Pons (tissue), 1 donor: ENCODE measurements around the gene KPNB1.
"Not testable (repeated sequence)": the region's sequence is repeated elsewhere in the genome, so short reads cannot be mapped to it uniquely, and the experiment has no call there.

Experiments
- DNase-seq: peaks from one replicate; pipeline ENCODE4 v3.0.0-alpha.2; 2016; ENCODE audit warnings: low spot score

Gene KPNB1

DNA sequence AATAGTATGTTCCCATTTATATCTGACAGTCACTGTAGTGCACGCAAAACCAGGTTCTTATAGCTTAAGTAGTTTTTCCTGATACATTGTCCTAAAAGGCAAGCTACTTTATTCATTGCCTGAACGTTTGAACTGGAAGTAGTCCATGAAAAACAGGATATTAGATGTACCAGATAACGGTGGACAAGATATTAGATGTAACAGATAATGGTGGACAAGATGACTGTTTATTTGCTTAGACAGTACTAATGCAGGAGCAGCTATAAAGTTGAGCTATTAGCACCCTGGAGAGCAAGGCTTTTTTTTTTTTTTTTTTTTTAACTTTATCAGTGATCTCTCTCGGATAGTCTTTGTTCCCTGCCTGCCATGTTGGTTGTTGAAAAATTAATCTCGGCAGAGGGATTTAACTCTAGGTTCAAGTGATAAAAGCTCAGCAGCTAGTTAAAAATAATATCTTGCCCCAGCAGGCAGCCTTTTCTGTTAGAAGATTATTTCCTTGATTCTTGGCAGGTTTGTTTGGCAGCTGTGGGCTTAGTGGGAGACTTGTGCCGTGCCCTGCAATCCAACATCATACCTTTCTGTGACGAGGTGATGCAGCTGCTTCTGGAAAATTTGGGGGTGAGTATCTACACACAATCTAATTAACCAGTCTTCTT lies 26.9 kb downstream of the KPNB1 start:
- DNase-seq = no peak

DNA sequence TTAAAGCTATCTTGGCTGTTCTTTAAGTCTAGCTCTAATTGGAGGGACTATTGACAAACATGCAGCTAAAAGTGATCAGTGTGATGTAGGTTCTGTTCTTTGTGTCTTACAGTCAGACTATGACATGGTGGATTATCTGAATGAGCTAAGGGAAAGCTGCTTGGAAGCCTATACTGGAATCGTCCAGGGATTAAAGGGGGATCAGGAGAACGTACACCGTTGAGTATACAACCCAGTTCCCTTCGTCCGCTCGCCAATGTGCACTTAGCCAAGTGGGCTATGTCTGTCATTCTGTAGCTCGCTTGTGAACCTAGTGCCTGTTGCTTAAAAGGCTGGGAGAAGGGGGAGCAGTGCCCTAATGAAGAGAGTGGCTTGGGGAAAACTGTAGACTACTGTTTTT lies 28.5 kb downstream of the KPNB1 start:
- DNase-seq = no peak

- no peak for DNase-seq
Measured at GRCh38 chr17:47682138-47682537, 32.4 kb downstream of the KPNB1 start.

DNA sequence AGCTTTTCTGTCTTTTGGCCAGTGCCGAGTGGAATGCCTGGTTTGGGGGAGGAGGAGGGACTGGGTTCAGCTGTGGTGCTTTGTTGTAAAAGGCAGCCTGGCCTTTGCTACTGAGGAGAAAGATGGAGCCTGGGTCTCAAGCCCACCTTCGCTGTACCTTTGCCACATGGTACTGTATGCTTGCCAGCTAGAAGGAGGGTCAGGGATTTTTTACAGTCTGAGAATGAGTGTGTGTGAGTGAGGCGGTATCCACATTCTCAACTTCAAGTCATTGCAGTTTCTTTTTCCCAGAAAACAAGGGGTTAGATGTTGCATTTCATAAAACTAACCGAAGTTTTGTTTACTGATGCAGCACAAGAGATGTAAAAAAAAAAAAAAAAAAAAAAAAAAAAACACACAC lies 33.0 kb downstream of the KPNB1 start:
- DNase-seq = not testable (repeated sequence)

DNA sequence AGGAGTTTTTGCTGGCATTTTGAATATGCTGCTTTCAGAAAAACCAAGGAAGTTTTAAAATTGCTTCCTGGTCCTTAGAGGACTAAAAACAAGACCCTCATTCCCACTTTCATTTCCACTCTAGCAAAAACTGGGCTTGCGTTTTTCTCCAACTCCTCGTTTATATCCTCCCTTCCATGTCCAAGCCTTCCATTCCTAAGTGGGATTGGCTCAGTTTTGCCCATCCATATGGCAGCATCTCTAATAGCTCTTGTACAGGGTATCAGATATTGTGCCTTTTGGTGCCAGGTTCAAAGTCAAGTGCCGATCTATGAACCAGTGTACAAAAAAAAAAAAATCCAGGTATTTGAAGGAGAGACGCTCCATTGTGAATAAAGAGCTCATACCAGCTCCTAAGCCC lies 34.3 kb downstream of the KPNB1 start:
- no peak for DNase-seq

- no peak for DNase-seq
Measured at GRCh38 chr17:47684535-47685193, 34.9 kb downstream of the KPNB1 start.

GRCh38 chr17:47685556-47686275 lies 36.0 kb downstream of the KPNB1 start:
- DNase-seq = no peak

DNA sequence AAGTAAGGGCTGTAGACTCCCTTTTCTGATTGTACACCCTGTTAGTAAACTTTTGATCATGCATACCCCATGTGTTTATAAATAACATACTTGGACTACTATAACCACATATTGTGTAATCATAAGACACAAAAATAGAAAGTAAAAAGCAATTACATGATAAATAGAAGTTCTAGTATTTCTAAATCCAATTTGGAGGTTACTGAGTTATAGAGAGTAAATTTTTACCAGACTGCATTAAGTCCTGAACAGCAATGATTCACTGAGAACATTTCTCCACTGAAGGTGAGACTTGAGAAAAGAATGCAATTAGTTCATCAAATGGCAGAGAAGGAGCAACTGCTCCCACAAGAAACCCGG lies 36.5 kb downstream of the KPNB1 start:
- DNase-seq = no peak

- DNase-seq = no peak
Measured at GRCh38 chr17:47686664-47687327, 37.1 kb downstream of the KPNB1 start.

DNA sequence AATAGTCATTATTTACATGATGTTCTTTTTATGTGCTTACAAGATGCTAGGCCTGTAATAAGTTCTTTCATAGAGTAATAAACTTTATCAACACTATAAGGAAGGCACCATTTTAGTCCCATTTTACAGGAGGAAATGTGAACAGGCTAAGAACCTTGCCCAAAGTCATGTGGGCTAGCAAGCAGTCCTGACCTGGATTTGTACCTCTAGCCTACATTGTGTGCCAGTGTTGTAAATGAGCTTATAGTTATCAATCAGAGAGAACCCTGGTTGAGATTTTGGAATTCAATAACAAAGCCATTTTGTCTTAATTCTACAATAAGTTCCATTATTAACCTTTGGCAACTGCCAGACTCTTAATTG lies 37.6 kb downstream of the KPNB1 start:
- DNase-seq = no peak

GRCh38 chr17:47687748-47688147 lies 38.0 kb downstream of the KPNB1 start:
- peak; percentile 47 for DNase-seq

- no peak for DNase-seq
Measured at GRCh38 chr17:47690121-47690520, 40.4 kb downstream of the KPNB1 start.

GRCh38 chr17:47692137-47692894 lies 42.6 kb downstream of the KPNB1 start:
- DNase-seq = no peak

DNA sequence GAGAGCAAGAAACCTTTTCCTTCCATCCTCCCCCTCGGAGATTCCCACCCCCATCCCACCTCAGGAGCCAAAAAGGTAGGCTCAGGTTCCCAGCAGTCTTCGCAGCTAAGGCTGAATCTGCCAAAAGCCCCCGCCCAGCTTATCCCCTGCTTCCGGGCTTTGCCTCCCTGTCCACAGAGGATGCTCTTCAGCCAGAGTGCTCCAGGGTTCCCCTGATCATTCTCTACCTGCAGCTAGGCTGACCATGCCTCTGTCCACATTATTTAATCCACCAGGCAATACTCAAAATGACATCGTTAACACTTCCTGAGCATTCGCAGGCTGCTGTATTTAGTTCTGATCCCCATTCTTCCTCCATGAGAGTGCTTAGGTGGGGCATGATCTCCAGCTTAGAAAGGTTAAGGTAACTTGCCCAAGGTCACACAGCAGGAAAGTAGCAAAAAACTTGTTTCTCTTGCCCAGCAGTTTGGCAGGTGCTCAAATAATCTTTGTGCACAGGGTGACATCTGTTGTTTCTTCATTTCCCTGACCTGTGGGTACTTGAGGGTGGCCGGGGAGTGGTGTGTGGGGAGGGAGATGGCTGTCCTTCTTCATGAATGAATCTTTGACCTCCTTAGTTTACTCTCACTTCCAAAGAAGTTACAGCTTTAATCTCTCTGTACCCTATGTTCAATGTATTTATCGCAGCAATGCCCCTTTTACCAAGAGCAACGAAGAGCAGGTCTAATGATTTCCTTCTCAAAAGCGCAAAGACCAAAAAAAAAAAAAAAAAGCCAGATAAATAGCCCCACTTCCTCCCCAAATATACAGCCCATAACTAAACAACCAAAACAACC lies 43.4 kb downstream of the KPNB1 start:
- no peak for DNase-seq

- DNase-seq = no peak
Measured at GRCh38 chr17:47693731-47694580, 44.2 kb downstream of the KPNB1 start, which contains the start of gene TBKBP1. Gene TBKBP1 (plus strand): TSS chr17:47694161. CDS start chr17:47696113, 1,952 bp downstream.

DNA sequence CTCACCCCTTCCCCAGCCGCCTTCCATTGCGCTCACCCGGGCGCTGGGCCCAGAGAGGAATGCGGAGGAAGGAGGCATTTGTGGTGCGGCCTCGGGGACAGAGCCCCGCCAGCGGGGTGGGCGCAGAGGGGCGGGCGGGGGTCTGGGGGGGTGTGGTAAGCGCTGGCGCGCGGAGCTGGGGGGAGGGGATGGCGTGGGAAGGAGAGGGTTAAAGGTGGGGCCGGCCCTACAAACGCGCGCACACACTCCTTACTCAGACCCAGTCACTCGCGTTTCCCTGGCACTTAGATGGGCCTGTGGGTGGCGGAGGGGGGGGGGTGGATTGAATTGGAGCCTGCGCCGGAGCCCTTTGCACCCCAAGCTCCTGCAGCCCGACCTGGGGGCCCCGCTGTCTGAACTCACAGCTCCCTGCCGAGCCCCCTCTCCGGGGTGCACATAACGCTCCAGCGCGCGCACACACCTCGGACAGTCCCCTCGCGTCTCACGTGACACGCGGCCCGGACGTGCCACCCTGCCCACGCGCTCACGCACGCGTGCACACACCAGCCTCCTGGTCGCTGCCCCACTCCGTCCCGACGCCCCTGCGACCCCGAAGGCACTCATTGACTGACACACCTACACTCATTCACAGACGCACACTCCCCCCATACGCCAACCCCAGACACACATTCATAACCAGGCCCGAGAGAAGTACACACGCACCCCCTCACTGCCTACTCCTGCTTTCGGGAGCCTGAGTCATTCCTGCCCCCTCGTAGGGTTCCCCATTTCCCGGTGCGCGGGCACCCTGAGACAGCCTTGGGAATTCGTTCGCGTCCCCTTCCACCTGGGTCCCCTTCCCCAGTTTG lies 45.1 kb downstream of the KPNB1 start:
- no peak for DNase-seq

- no peak for DNase-seq
Measured at GRCh38 chr17:47695429-47696376, 46.0 kb downstream of the KPNB1 start.
